HG03457 (cell line): Measurements from ENCODE around the gene SKAP1.
"Not testable (repeated sequence)": the region's sequence is repeated elsewhere in the genome, so short reads cannot be mapped to it uniquely, and the experiment has no call there.

ENCODE experiments used
- ATAC-seq: cut with Tn5 transposase; IDR thresholded peaks from one replicate; pipeline ENCODE4 v1.9.1; 2021; ENCODE audit warnings: moderate number of reproducible peaks; ENCODE audit not compliant: unreplicated experiment

SKAP1 gene

DNA sequence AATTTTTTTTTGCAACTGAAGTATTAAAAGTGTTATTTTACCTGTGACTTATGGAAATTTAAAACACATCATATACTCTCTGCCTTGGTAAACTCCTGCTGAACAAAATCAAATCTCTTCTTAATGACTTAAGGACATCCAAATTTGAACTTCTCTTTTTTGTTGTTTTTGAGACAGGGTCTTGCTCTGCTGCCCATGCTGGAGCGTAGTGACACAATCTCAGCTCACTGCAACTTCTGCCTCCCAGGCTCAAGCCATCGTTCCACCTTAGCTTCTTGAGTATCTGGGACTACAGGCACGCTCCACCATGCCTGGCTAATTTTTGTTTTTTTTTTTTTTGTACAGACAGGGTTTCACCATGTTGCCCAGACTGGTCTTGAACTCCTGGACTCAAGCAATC lies 56.1 kb downstream of the SKAP1 start:
- no peak for ATAC-seq

DNA sequence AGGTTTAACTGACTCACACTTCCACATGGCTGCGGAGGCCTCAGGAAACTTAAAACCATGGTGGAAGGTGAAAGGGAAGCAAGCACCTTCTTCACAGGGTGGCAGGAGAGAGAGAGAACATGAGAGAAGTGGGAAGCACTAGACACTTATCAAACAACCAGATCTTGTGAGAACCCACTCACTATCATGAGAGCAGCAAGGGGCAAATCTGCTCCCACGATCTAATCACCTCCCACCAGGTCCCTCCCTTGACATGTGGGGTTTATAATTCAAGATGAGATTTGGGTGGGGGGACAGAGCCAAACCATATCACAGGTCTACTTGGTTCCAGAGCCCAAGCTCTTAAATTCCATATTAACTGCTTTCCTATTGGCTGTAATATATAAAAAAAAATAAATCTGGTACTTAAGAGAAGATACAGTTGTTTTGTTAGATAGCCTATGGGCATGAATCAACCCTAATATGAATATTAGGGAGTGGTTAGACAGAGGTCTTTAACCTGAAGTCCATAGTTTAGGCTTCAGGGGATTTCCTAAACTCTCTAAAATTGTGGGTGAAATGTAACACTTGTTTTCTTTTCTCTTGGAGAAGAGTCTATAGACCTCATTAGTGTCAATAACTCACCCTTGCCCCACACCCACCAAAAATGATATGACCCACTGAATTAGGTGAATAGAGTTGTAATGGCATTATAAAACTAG lies 56.7 kb downstream of the SKAP1 start:
- ATAC-seq = no peak

DNA sequence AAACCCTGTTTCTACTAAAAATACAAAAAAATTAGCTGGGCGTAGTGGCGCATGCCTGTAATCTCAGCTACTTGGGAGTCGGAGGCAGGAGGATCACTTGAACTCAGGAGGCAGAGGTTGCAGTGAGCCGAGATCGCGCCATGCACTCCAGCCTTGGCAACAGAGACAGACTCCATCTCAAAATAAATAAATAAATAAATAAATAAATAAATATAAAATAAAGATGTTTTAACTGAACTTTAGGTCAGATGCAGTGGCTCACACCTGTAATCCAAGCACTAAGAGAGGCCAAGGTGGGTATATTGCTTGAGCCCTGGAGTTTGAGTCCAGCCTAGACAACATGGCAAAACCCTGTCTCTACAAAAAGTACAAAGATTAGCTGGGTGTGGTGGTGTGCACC lies 61.0 kb downstream of the SKAP1 start:
- ATAC-seq = not testable (repeated sequence)

DNA sequence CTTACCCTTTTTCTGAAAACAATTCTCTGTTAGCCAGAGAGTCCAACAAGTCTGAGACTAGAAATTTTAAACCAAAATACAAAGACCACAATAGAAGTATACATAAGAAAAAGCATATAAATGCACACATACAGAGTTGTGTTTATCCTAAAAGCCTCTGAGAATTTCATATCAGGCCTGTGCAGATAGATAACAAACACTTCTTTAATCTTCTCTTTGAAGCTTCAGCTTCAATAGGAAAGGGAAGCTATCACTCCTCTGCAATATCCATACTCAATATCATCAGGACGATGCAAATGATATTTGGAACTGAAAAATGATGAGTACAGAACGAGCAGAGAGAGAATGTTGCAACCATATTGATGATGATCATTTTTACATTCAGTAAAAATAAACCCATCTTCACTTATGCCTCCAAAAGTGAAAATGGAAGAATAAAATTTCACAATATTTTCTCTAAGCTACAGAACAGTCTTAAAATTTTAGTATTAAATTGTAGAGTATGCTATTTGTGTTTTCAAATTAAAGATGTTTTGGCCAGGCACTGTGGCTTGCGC lies 61.6 kb downstream of the SKAP1 start:
- no peak for ATAC-seq

DNA sequence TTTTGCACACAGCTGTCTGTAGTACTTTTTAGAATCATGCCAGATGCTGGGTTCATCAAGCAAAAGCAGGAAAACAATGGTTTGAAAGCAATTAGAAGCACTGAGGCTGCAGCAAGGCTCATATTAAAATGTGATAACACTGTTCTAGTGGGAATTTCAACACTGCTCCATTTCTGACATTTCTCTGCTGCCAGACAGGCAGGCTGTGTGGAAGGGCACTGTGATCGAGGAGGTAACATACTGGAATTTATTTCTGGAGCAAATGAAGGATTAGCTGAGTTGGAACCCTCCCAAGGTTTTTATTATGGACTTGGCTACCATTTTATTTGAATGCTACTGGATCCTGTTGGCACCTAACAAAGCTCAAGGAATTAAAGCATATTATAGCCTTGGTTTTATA lies 66.9 kb downstream of the SKAP1 start:
- no peak for ATAC-seq

DNA sequence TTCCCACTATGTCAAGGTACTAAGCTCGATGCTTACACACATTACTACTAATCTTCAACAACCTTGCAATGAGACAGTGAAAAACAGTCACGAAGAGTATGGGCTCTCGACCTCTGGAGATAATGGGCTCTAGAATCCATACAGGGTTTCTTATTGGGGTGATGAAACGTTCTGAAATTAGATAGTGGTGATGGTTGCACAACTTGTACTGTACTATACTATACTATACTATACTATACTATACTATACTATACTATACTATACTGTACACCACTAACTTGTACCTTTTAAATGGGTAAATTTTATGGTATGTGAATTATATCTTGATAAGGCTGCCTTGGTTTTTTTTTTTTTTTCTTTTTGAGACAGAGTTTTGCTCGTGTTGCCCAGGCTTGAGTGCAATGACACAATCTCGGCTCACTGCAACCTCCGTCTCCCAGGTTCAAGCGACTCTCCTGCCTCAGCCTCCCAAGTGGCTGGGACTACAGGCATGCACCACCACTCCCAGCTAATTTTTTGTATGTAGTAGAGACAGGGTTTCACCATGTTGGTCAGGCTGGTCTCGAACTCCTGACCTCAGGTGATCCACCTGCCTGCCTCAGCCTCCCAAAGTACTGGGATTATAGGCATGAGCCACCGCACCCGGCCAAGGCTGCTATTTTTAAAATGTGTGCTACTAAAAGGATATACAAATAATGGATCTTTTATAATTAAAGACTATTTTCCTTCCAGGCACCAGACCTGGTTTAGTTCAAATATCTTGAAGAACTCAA lies 69.0 kb downstream of the SKAP1 start:
- not testable (repeated sequence) for ATAC-seq

DNA sequence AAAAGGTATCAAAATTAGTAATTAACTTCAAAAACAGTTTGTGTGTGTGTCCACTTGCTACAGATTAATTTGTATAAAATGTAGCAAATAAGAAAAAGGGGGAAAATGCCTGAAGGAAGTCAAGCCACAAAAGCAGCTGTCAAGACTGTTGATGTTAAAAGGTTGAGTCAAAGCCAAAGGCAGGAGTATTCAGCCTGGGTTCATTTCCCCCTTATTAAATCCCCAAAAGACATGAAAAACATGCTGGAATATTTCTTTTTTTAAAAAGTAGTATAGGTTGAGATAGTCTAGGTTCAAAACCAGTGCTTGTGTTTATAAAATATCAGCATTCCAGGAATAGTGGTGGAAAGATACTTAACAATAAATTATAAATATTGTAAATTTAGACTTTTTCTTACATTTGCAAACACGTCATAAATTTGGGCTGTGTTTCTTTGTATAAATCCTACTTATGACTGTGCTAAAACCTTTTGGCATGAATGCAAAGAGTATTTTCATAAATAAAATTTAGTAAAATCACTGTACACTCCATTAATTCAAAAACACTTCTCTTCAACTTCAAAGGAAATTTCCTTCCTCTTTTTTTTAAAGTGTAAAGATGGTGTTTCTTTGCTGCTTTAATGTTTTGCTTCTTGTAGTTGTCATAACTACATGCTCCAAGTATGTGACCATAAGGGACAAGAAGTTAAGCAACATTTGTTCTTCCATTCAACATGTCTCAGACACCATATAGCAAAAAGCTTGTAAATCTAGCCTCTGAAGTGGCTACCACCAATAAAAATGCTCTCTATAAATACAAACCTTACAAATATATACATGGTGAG lies 72.0 kb downstream of the SKAP1 start:
- no peak for ATAC-seq

DNA sequence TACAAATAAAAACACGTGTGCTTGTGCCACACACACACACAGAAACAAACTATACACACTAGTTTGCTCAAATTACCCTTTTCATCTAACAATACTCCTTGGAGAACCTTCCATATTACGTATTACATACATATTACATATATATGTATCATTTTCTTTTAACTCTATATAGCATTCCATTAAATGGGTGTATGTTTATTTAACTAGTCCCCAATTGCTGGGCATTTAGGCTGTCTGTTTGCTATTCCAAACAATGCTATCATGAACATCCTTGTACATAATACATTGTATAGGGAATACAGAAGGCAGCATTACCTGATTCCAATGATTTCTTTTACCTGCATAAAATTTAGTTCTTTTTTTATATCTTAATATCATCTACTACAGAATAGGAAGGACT lies 73.1 kb downstream of the SKAP1 start:
- ATAC-seq = no peak

DNA sequence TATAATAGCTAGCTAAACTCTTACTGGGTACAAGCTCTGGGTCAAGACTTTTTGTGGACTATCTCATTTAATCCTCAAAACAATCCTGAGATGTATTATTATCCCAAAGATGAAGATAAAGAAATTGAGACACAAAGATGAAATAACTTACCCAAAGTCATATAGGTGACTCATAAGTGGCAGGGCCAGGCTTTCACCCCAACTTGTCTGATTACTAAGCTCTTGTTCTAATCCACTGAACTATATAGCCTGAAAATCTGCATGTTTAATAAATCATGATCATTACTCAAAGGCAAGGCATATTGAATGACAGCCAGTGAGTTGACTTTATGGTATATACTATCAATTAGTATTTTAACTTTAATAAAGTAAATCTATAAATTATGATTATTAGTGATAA lies 77.4 kb downstream of the SKAP1 start:
- ATAC-seq = no peak

DNA sequence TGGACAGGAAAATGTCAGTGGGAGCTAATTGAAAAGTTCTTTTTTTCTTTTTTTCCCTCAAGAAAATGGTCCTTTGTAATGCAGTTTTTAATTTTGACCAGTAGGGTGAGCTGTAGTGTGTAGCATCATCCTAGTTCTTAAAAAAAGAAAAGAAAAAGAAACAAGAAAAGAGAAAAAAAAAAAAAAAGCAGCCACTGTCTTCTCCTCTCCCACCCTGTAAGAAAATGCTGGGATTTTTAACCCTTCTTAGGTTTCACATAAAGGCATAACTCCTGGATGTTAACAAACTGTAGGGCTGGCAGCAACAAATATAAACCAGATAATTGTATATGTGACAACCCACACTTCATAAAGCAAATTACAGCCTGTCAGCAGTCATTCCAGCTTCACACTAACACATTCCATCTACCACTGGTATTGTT lies 78.1 kb downstream of the SKAP1 start:
- ATAC-seq = no peak

DNA sequence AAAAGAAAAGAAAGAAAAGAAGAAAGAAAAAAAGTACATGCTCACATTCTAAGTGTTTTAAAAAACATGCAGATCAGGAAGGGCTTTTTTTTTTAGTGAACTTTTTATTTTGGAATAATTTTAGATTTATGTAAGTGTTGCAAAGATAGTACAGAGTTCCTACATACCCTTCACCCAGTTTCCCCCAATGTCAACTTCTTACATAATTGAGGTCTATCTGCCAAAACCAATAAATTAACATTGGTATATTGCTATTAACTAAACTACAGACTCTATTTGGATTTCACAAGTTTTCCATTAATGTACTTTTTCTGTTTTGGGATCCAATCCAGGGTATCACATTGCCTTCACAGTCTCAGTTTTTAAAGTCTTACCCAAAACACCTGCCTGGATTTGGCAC lies 81.7 kb downstream of the SKAP1 start:
- no peak for ATAC-seq

DNA sequence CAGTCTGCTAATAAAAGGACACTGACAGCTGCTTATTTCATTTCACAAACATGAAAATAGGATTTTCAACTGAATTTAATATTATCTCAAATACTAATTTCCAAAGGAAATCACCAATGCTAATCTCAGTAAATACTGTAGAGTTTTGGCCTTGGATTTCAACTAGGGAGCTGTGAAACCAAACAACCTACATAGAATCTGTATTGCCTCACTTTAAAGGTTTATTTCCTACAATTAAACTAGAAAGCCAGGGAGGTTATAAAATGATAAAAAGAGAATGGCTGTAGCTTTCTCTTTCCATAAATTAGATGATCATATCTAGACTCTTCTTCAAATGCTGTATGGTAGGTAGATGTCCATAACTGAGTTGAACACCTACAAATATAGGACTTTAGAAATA lies 82.8 kb downstream of the SKAP1 start:
- no peak for ATAC-seq

DNA sequence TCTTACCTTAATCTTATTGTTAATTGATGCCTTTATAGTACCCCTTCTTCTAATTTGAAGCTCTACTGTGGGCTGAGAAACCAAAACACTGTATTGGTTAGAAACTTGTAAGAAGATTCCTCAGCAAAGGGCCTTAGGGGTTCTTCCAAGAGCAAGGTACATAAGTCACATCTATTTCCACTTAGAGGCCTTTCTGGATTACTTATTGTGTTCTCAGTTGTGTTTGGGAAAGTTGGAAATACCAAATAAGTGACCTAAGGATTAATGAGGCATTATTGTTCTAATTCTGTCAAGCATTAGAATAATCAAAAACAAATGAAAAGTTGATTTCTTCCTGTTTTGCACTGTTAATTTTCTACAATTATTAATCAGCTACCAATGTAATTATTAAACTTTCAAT lies 85.8 kb downstream of the SKAP1 start:
- no peak for ATAC-seq

DNA sequence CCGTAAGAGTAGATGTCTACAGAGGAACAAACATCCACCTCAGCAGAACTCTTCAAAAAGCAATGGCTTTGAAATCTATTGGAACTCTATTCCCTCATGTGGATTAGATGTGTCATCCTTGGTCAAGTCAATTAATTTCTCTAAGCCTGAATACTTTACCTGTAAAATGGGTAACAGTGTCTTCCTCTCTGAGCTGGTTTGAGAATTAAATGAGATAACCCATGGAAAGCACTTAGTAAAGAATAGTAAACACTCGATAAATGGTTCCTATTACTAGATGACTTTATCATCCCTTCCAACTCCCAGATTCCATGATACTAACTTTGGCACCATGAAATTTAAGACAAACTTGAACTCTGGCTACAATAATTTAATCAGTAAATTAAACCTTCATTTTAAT lies 89.1 kb downstream of the SKAP1 start:
- no peak for ATAC-seq

DNA sequence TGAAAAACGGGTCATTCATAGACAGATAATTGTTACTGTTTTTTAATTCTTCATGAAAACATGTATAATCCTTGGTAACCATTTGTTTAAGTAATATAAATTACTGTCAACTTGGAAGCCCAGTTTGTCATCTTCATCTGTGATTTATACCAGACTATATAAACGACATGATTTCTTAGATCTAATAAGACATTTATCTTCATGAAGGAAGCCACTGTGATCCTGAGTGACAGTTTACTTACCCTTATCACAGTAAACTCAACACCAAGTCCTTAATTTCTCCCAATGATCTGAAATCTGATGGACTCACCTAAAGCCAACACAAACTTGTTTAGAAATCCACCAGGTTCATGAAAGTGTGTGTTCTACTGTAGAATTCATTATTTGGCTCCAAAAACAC lies 91.3 kb downstream of the SKAP1 start:
- ATAC-seq = no peak

DNA sequence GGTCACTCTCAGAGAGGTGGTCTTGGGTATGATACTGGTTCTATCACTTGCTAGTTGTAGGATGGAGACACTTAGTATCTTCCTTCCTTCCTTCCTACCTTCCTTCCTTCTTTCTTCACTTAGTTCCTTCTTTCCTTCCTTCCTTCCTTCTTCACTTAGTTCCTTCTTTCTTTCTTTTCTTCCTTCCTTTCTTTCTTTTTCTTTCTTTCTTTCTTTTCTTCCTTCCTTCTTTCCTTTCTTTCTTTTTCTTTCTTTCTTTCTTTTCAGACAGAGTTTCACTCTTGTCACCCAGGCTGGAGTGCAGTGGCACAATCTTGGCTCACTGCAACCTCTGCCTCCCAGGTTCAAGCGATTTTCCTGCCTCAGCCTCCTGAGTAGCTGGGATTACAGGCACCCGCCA lies 92.1 kb downstream of the SKAP1 start:
- not testable (repeated sequence) for ATAC-seq

DNA sequence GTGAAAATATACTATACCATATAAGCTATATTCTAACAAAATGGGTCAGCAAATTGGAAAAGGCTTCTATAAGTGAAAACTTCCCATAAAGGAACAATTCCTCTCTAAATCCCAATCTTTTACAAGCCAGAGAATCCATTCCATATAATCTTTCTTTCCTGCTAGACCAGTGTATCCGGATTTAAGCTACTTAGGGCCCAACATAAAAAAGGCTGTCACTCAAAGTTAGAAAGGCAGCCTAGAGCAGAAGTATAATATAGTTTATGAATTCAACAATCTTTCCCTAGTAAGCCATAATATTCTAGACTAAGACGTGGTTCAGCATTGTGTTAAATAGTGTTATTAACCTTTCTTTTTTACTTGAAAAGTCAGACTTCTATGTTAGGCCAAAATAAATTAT lies 93.0 kb downstream of the SKAP1 start:
- no peak for ATAC-seq

DNA sequence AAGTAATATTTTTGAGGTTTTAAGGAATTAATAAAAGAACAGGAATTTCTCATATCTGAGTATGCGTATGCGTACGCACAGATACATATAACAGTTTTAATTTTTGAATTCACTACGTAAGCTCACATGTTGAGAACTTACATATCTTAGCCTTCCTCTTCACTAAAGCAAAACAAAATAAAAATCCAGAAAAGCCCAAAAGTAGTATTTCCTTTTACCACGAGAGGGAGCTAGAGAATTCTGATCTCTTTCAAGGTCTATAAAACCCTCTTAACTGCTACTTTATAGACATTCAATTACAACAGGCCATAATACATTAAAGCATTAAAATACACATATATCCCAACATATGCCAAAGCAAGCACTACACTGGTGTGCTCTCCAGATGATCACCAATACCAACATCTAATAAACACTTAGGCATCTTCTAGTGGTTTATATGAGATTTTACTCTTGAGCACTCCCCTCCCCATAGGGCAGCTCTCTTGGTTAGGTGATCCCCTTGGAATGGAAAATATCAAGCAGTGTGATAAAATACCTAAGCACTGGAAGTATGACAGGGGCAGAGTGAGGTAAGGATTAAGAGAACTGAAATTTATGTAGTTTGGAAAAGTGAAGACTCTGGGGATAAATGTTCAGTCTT lies 94.0 kb downstream of the SKAP1 start:
- no peak for ATAC-seq

DNA sequence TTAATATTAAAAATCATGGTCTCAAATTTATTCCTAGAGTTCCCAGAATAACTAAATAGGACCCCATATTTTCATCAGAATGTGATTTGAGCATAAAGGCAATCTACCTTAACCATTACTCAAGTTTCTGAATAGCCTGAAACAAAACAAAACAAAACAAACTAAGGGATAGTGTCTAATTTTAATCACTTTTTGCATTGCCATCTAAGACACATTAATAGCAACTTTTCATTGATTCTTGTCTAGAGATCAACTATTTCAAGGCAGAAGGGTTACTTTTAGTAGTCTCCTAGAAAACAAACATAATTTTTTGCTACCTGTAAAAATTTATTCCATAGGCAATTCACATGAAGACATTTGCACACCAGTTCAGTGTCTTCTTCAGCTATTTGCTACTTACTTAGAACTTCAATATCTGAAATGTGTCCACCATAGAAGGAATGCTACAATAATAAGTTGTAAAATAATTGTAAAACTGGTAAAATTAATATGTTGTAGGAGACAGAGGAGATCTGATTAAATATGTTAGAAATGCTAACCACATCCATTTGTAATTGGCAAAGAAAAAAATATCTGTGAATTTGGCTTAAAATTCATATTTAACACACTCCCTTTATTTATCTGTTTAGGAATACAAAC lies 94.7 kb downstream of the SKAP1 start:
- ATAC-seq = no peak

DNA sequence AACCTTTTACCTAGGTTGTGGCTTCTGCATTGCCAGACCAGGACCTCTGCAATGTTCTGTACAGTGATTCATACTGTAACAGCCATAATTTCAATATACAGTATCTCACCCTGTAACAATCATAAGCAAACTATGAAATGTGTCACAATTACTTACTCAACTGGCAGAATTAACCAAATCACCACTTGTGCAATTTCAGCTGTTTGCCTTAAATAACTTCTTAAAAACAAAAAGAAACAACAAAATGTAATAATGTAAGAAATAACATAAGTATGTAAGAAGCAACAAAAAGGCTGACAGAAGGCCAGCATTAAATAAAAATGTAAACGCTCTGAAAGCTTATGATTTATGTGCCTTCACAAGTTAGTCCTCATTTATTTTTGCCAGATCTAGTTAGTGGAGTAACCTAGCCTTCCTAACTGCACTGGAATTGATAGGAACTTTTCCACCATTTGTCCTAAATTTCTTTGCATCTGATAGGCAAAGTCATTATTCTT lies 96.9 kb downstream of the SKAP1 start:
- no peak for ATAC-seq
